Uterus (tissue), 2 donors: ENCODE measurements around the gene FAM184A.

Source experiments
- CTCF ChIP-seq, 4 experiments: fragments of 200-600 bp in 2 of 4; fragments of 450-650 bp in 2 of 4; sonication (generic) in 2 of 4; IDR thresholded peaks; one replicate each; pipeline ENCODE4 v1.5.1; 2016 to 2019; ENCODE audit warnings: antibody characterized with exemption in 4 of 4, mild to moderate bottlenecking in 2 of 4, moderate library complexity in 1 of 4
- POLR2A ChIP-seq, 2 donors: fragments of 450-650 bp; IDR thresholded peaks; one replicate each; pipeline ENCODE4 v1.6.1; 2016; ENCODE audit warnings: antibody characterized with exemption in 2 of 2, mild to moderate bottlenecking in 1 of 2, moderate library complexity in 1 of 2

DNA sequence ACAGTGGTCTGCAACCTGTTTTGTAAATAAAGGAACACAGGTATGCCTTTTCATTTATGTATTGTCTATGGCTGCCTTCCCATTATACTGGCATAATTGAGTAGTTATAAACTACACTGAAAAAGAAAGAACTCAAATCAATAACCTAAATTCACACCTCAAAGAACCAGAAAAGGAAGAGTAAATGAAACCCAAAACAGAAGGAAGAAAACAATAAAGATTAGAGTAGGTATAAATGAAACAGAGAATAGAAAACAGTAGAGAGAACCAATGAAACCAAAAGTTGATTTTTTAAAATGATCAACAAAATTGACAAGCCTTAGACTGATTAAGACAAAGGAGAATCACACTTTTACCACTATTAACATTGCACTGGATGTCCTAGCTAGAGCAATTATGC lies 34.7 kb downstream of the FAM184A start:
- TF ChIP-seq CTCF (IDR thresholded peaks at IDR 0.05) (no peak), POLR2A (IDR thresholded peaks at IDR 0.05) (no peak)
